ENCODE data around the gene PIGK.

PIGK gene

GRCh38 chr1:77143529-77144121 lies 75.6 kb downstream of the PIGK start:
- Histone ChIP-seq H3K27ac (no peak overlapping the region), H3K27me3 (ENCODE audit: insufficient read depth, low read depth, severe bottlenecking) (no peaks in the 10 kb centered on the region), H3K4me3 (ENCODE audit: low read depth, low read length) (no peak overlapping the region), H3K36me3 (no peaks in the 10 kb centered on the region), H3K9me3 (ENCODE audit: severe bottlenecking) (no peaks in the 10 kb centered on the region)
- TF ChIP-seq CTCF (IDR thresholded peaks at IDR 0.05; ENCODE audit: low read depth, low read length) = no peak
- DNase-seq = no peak

GRCh38 chr1:77139389-77139788 lies 79.8 kb downstream of the PIGK start:
- Histone ChIP-seq H3K9me3 (ENCODE audit: severe bottlenecking) (no peaks in the 10 kb centered on the region), H3K4me3 (ENCODE audit: low read depth, low read length) (no peak overlapping the region), H3K36me3 (no peaks in the 10 kb centered on the region), H3K27me3 (ENCODE audit: insufficient read depth, low read depth, severe bottlenecking) (no peaks in the 10 kb centered on the region), H3K27ac (no peak overlapping the region)
- no peak for TF ChIP-seq CTCF (IDR thresholded peaks at IDR 0.05; ENCODE audit: low read depth, low read length)
- DNase-seq = no peak

- no peaks in the 10 kb centered on the region for H3K27me3 ChIP-seq (ENCODE audit: insufficient read depth, low read depth, severe bottlenecking)
- no peaks in the 10 kb centered on the region for H3K36me3 ChIP-seq
- no peak overlapping the region for H3K27ac ChIP-seq
- no peaks in the 10 kb centered on the region for H3K9me3 ChIP-seq (ENCODE audit: severe bottlenecking)
- no peak for TF ChIP-seq CTCF (IDR thresholded peaks at IDR 0.05; ENCODE audit: low read depth, low read length)
- H3K4me3 ChIP-seq (ENCODE audit: low read depth, low read length) = no peak overlapping the region
- no peak for DNase-seq
Observed at GRCh38 chr1:77134359-77134758, 84.9 kb downstream of the PIGK start.

GRCh38 chr1:77133731-77134358 lies 85.4 kb downstream of the PIGK start:
- DNase-seq = no peak
- Histone ChIP-seq H3K27ac (no peak overlapping the region), H3K4me3 (ENCODE audit: low read depth, low read length) (no peak overlapping the region), H3K36me3 (no peaks in the 10 kb centered on the region), H3K9me3 (ENCODE audit: severe bottlenecking) (no peaks in the 10 kb centered on the region), H3K27me3 (ENCODE audit: insufficient read depth, low read depth, severe bottlenecking) (no peaks in the 10 kb centered on the region)
- TF ChIP-seq CTCF (IDR thresholded peaks at IDR 0.05; ENCODE audit: low read depth, low read length) = no peak

GRCh38 chr1:77126307-77126706 lies 92.9 kb downstream of the PIGK start:
- Histone ChIP-seq H3K27me3 (ENCODE audit: insufficient read depth, low read depth, severe bottlenecking) (no peaks in the 10 kb centered on the region), H3K4me3 (ENCODE audit: low read depth, low read length) (no peak overlapping the region), H3K9me3 (ENCODE audit: severe bottlenecking) (no peaks in the 10 kb centered on the region), H3K27ac (no peak overlapping the region), H3K36me3 (no peaks in the 10 kb centered on the region)
- TF ChIP-seq CTCF (IDR thresholded peaks at IDR 0.05; ENCODE audit: low read depth, low read length) = peak; percentile 64
- DNase-seq = peak; percentile 43

- no peak for TF ChIP-seq CTCF (IDR thresholded peaks at IDR 0.05; ENCODE audit: low read depth, low read length)
- Histone ChIP-seq H3K27me3 (ENCODE audit: insufficient read depth, low read depth, severe bottlenecking) (no peaks in the 10 kb centered on the region), H3K36me3 (no peaks in the 10 kb centered on the region), H3K4me3 (ENCODE audit: low read depth, low read length) (no peak overlapping the region), H3K9me3 (ENCODE audit: severe bottlenecking) (no peaks in the 10 kb centered on the region), H3K27ac (no peak overlapping the region)
- no peak for DNase-seq
Observed at GRCh38 chr1:77121503-77121902, 97.7 kb downstream of the PIGK start.
